Ovary (tissue), 9 donors: ENCODE results near the gene STOML1. TPM values are rescaled to one million over a fixed set of nuclear protein-coding genes. Genes with fewer than 3 reads are reported as not detected.

Source experiments
- DNase-seq, 5 donors: peaks; one replicate each; pipeline ENCODE4 v3.0.0-alpha.2; 2019 to 2020
- H3K27ac ChIP-seq, 2 donors: fragments of 200-600 bp; one replicate each; pipeline versions ENCODE4 v1.5.1 to v1.8.0; 2019 to 2022
- H3K27me3 ChIP-seq: fragments of 200-600 bp; one replicate; pipeline ENCODE4 v1.8.0; 2022
- H3K36me3 ChIP-seq: fragments of 200-600 bp; sonication (generic); one replicate; pipeline ENCODE4 v1.5.1; 2019
- H3K4me1 ChIP-seq: one replicate; pipeline ENCODE4 v1.8.1; 2013; ENCODE audit warnings: mild to moderate bottlenecking, moderate library complexity; ENCODE audit not compliant: insufficient read depth
- H3K4me3 ChIP-seq: fragments of 200-600 bp; sonication (generic); one replicate; pipeline ENCODE4 v1.5.1; 2017
- H3K9me3 ChIP-seq, 2 donors: fragments of 200-600 bp in 1 of 2; sonication (generic) in 1 of 2; one replicate each; pipeline versions ENCODE4 v1.5.1 to v1.8.1; 2013 to 2019; ENCODE audit warnings: mild to moderate bottlenecking in 1 of 2, moderate library complexity in 1 of 2
- CTCF ChIP-seq, 3 donors: fragments of 450-650 bp in 2 of 3; fragments of 200-600 bp in 1 of 3; IDR thresholded peaks; one replicate each; pipeline versions ENCODE4 v1.5.1 to v1.8.0; 2016 to 2022; ENCODE audit warnings: antibody characterized with exemption in 3 of 3, mild to moderate bottlenecking in 1 of 3
- EP300 ChIP-seq: sonication (generic); formaldehyde crosslinking; IDR thresholded peaks from one replicate; pipeline ENCODE4 v1.6.1; 2017; ENCODE audit warnings: antibody characterized with exemption
- POLR2A ChIP-seq: fragments of 450-650 bp; IDR thresholded peaks from one replicate; pipeline ENCODE4 v1.6.1; 2017; ENCODE audit warnings: antibody characterized with exemption, mild to moderate bottlenecking, moderate library complexity
- WGBS, 3 donors: extraction: QIAGEN DNeasy Blood & Tissue Kit in 1 of 3; methylation state at CpG; one replicate each; pipeline versions ENCODE4 v1.1.5 to v1.1.7; 2013 to 2017; 5-methylcytosine and 5-hydroxymethylcytosine counted together
- intact Hi-C, 4 donors: fragments of 100-400 bp; cut with DNase I; formaldehyde crosslinking; loops; one replicate each; pipeline versions ENCODE4 v1.11.0 to v1.15.1; 2022 to 2023
- polyA plus RNA-seq, 2 donors: library from polyadenylated mRNA; stranded (reverse); fragments of 200-250 nt in 1 of 2; fragments of 350-450 nt in 1 of 2; fragmentation: Illumina TruSeq in 1 of 2; extraction: RNeasy Lipid Tissue Mini Kit (QIAGEN cat#74804) in 1 of 2; gene quantifications; one replicate each; pipeline ENCODE4 v1.2.3, GENCODE V29; 2013 to 2014
- total RNA-seq, 7 donors: library from RNA; depleted of rRNA in 2 of 7; stranded (reverse); fragments of >200 nt in 2 of 7; fragmentation: NEBNext Ultra II Directional in 3 of 7; extraction: Animal tissue kit (Norgen Biotek cat#: 25700) in 3 of 7; gene quantifications; one replicate each; pipeline versions ENCODE4 v1.1.0 to v1.2.4, GENCODE V29; 2016 to 2023
- donor health status: DM: no; HTN: no; CAD: no; lungs with moderate emphysema.
- donor health status: DM: no; HTN: no; CAD: no.
- donor health status: Bipolar disorder and iron deficiency.
- donor health status: DM: yes; HTN: yes; CAD: no.
- donor health status: DM: no; HTN: no; CAD: no.
- donor health status: DM: yes; HTN: yes; CAD: no.

Gene STOML1
- total and polyA plus RNA-seq, 9 donors = 2.1 to 22.9 (median 12.1) TPM

DNA sequence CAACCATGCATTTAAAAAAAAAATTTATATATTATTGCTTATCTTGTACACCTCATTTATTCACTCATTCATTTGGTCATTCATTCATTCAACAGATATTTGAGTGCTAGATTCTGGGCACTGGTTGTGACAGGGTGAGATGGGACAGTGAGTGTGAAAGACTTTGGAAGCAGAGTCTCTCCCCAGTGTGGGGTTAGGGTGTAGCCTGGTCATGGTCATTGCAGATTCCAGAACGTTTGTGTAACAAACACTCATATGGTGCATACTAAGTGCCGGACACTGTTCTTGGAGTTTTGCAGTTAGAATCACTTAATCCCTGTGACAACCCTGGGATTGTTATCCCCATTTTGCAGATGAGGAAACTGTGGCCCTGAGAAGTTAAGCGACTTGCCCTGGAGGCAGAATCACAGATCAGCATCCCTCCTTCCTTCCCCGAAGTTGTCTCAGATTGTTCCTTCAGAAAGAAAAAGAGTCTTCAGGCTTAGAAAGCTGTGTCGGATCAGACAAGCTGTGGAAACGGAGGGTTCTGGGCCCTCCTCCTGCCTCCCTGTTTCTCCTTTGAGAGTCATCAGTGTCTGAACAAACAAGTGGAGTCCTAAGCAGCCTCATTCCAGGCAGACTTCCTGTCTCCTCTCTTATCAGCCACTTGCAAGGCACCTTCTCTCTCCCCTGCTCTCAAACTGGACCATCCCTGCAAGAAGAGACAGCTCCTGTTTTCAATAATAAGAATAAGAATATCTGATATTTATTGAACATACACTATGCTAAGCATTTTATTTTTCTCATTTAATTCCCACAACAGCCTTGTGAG is 59.5 kb downstream of the STOML1 start:
- H3K4me1 ChIP-seq = peaks cover 13% of the 10 kb centered on the region
- no peak overlapping the region for H3K27ac ChIP-seq
- no peaks in the 10 kb centered on the region for H3K36me3 ChIP-seq
- intact Hi-C loops = no loop called here
- no peaks in the 10 kb centered on the region for H3K27me3 ChIP-seq
- H3K4me3 ChIP-seq = no peak overlapping the region
- peak in 1 of 5 donors; percentile 2 for DNase-seq
- no peaks in the 10 kb centered on the region for H3K9me3 ChIP-seq
- TF ChIP-seq POLR2A (no peak), CTCF (IDR thresholded peaks at IDR 0.05) (no peak), EP300 (no peak)
- 48 to 54% (median 52%) methylated on average over 6 of the region's 6 CpGs for WGBS, 3 donors

DNA sequence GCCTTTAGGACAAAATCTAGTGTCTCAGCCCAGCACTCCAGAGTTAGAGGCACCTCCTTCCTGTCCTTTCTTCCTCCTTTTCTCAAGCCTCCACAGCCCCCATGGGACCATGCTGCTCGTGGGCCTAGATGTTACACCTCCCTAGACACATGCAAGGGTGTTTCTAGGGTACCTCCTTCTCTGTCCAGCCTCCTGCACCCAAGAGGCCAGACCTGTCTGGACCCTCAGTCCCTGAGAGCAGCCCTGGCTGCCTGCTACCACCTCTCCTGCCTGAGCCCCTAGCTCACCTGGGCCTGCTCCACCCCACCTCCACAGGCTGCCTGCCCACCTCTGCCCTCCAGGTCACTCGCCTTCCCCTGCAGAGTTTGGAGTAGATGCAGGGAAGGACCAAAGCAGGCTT is 60.7 kb downstream of the STOML1 start:
- no peak overlapping the region for H3K27ac ChIP-seq
- WGBS, 3 donors = 65 to 90% (median 78%) methylated on average over 2 of the region's 2 CpGs
- DNase-seq = peak in 1 of 5 donors; percentile 20
- intact Hi-C loops = no loop called here
- no peak for TF ChIP-seq POLR2A
- no peak for TF ChIP-seq CTCF (IDR thresholded peaks at IDR 0.05)
- TF ChIP-seq EP300 = no peak
- H3K4me1 ChIP-seq = peaks cover 8% of the 10 kb centered on the region
- H3K36me3 ChIP-seq = no peaks in the 10 kb centered on the region
- H3K27me3 ChIP-seq = no peaks in the 10 kb centered on the region
- H3K9me3 ChIP-seq = no peaks in the 10 kb centered on the region
- H3K4me3 ChIP-seq = no peak overlapping the region

GRCh38 chr15:73930790-73931281 is 61.3 kb downstream of the STOML1 start:
- no peak overlapping the region for H3K27ac ChIP-seq
- H3K4me3 ChIP-seq = no peak overlapping the region
- H3K36me3 ChIP-seq = no peaks in the 10 kb centered on the region
- intact Hi-C loops = no loop called here
- H3K9me3 ChIP-seq = no peaks in the 10 kb centered on the region
- peak in 1 of 5 donors; percentile 32 for DNase-seq
- WGBS, 3 donors = 55 to 66% (median 58%) methylated on average over 7 of the region's 7 CpGs
- no peaks in the 10 kb centered on the region for H3K27me3 ChIP-seq
- peaks cover 6% of the 10 kb centered on the region for H3K4me1 ChIP-seq
- TF ChIP-seq CTCF (IDR thresholded peaks at IDR 0.05) (no peak), POLR2A (no peak)

- no peak overlapping the region for H3K27ac ChIP-seq
- DNase-seq = peak in 3 of 5 donors; percentile 31 to 65 (median 60)
- H3K27me3 ChIP-seq = no peaks in the 10 kb centered on the region
- H3K36me3 ChIP-seq = no peaks in the 10 kb centered on the region
- H3K9me3 ChIP-seq = no peaks in the 10 kb centered on the region
- intact Hi-C loops = no loop called here
- H3K4me3 ChIP-seq = no peak overlapping the region
- no peak for TF ChIP-seq POLR2A
- TF ChIP-seq CTCF (IDR thresholded peaks at IDR 0.05) = no peak
- no peak for TF ChIP-seq EP300
- H3K4me1 ChIP-seq = peaks cover 8% of the 10 kb centered on the region
- 26 to 34% (median 28%) methylated on average over 8 of the region's 8 CpGs for WGBS, 3 donors
These were observed 61.7 kb downstream of the STOML1 start for GRCh38 chr15:73930371-73930770.
